OCI-LY1 (cell line): ENCODE measurements around the gene CDK2.

Experiments
- CTCF ChIP-seq: fragments of 200-600 bp; sonication (generic), shearing (Covaris generic); IDR thresholded peaks from 2 replicates; pipeline ENCODE4 v1.5.1; 2017; ENCODE audit warnings: mild to moderate bottlenecking, antibody characterized with exemption, low read length, moderate library complexity, mixed read lengths
- EZH2 ChIP-seq: fragments of 200-600 bp; sonication (generic), shearing (Covaris generic); IDR thresholded peaks from 2 replicates; pipeline ENCODE4 v1.8.0; 2017; ENCODE audit warnings: borderline replicate concordance, mixed run types, mild to moderate bottlenecking, antibody characterized with exemption, low read length, moderate library complexity, mixed read lengths

DNA sequence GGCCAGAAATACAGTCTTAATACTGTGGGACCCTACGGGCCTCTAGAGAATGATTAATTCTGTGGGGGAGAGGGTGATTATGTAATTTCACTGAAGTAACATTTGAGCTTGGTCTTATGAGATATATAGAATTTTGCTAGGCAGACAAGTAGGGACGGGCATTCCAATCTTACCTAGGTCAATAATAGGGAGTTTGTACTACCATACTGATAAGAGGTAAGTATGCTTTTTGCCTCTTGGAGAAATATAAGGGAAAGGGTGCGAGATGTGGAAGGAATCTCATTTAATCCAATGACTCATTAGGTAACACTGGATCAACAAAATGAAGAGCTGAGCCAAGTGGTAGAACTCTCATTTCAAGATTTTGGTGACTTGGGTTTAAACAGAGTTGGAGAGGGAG lies 12.4 kb downstream of the CDK2 start:
- no peak for TF ChIP-seq CTCF
- TF ChIP-seq EZH2, result no peak
